Panc1 (cell line): ENCODE results near the gene NRDC.

Experiments
- CTCF ChIP-seq: fragments of 450-650 bp; IDR thresholded peaks from 2 replicates; pipeline ENCODE4 v1.5.1; 2017; ENCODE audit warnings: mild to moderate bottlenecking
- REST ChIP-seq, 2 experiments: IDR thresholded peaks; 2 replicates each; pipeline ENCODE4 v1.6.1; 2011 to 2012; ENCODE audit warnings: low read depth in 2 of 2, control low read depth in 1 of 2, low read length in 1 of 2, mild to moderate bottlenecking in 1 of 2, moderate library complexity in 1 of 2; ENCODE audit not compliant: insufficient read depth in 1 of 2
- TCF7L2 ChIP-seq: IDR thresholded peaks from 2 replicates; pipeline ENCODE4 v1.6.1; 2011; ENCODE audit warnings: mild to moderate bottlenecking, low read depth, low read length, inconsistent platforms

- no peak for TF ChIP-seq CTCF
- no peak for TF ChIP-seq REST (IDR thresholded peaks at IDR 0.05; ENCODE audit: insufficient read depth in 1 of 2, low read depth in 2 of 2, low read length in 1 of 2)
- TF ChIP-seq TCF7L2: no peak
Observed at GRCh38 chr1:51791888-51792287, 86.6 kb downstream of the NRDC start.
